Anterior cingulate cortex (tissue), 58 donors: ENCODE data around the gene SEMA3B.
A peak's percentile ranks its signal among the peaks of the same experiment; 100 is the strongest.

ENCODE experiments used
- DNase-seq, 58 donors: peaks; one replicate each; lab custom pipeline; 2025; lab: John Stamatoyannopoulos, UW

Gene SEMA3B

GRCh38 chr3:50288387-50289007 lies 19.6 kb downstream of the SEMA3B start:
- DNase-seq, result no peak

DNA sequence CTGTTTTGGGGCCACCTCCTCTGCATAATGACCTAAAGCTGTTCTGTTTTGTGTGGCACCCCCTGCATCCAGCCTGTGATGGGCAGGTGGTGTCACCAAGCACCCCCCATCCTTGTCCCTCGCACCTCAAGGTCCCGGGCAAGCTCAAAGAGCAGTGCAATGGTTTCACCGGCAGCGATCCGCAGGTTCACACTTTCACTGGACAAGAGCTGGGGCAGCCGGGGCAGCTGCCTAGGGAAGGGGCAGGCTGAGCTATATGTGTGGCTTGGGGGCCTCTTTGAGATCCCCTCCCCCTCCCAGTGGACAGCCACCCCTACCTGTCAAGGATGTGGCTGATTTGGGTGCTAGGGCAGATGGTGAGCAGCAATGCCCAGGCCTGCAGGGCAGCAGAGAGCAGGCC lies 20.2 kb downstream of the SEMA3B start:
- no peak for DNase-seq

DNA sequence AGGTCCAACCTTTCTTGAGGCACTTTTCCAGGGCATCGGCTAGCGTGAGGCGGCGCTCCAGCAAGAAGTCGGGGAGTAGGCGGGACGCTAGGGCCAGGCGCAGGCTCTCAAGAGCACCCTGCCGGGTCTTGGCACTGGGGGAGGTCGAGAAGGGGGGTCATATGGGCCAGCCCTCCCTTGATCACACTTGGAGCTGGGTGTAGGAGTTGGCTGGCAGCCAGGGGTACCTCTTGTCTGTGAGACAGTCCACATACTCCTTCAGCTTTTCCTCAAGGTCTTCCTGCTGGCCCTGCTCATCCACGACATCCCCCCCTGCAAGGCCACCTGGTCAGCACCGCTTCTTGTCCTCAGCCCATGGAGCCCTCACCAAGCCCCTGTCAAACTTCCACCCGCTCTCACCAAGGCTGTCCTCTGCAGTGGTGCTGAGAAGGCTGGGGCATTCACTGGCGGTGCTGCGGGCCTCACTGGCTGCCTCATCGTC lies 21.3 kb downstream of the SEMA3B start:
- no peak for DNase-seq

- DNase-seq, result peak; percentile 75 to 99 (median 97)
These were observed 23.5 kb downstream of the SEMA3B start, which contains the start of gene IFRD2 for GRCh38 chr3:50292159-50293078. TSS of gene IFRD2 (minus strand) at chr3:50292429. CDS start at chr3:50292274, 155 bp downstream.

- no peak for DNase-seq
These were observed 24.3 kb downstream of the SEMA3B start for GRCh38 chr3:50293079-50293801.

DNA sequence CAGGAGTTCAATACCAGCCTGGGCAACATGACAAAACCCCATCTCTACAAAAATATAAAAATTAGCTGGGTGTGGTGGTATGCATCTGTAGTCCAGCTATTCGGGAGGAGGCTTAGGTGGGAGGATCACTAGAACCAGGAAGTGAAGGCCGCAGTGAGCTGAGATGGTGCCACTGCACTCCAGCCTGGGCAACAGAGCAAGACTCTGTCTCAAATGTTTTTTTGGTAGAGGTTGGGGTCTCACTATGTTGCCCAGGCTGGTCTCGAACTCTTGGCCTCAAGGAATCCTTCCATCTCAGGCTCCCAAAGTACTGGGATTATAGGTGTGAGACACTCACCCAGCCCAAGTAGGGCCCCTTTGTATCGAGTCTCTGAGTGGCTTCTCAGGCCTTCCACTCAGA lies 25.1 kb downstream of the SEMA3B start:
- DNase-seq, result no peak

DNA sequence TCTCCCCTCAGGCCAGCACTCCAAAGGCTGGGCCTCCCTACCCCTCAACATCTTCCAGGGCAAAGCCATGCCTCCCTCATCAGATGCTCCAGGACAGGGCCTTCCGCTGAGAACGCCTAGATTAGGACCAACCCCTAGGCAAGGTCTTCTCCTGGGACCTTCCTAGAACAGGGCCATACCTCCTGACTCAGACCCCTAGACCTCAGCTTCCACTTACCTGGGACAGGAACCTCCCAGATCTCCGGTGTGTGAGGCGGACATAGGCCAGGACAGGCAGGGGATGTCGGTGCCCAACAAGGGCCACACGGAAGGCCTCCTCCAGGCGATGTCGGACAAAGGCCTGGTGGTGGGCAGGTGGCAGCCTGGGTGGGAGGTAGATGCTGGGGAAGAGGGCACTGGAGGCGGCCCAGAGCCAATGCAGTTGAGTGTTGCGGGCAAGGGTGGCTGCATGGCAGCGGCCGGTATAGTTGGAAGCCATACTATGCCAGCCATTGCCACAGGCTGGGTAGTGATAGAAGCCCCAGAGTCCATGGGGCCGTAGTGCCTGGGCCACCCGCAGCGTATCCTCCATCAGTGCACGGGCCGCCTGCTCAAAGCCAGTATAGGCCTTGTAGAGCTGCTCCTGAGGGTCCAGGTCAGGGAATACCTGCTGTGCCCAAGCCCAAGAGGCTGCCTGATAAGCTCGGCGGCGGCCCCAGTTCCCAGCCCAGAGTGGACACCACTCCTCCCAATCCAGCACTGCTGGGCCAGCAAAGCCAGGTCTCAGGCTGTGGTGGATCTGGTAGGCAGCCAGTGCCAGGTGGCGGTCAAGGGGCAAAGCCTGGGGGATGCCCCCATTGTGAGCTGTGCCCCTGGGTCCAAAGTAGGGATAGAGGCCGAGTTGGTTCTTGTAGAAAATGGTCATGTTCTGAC lies 25.8 kb downstream of the SEMA3B start:
- no peak for DNase-seq

- no peak for DNase-seq
These were observed 26.8 kb downstream of the SEMA3B start for GRCh38 chr3:50295553-50296431.

DNA sequence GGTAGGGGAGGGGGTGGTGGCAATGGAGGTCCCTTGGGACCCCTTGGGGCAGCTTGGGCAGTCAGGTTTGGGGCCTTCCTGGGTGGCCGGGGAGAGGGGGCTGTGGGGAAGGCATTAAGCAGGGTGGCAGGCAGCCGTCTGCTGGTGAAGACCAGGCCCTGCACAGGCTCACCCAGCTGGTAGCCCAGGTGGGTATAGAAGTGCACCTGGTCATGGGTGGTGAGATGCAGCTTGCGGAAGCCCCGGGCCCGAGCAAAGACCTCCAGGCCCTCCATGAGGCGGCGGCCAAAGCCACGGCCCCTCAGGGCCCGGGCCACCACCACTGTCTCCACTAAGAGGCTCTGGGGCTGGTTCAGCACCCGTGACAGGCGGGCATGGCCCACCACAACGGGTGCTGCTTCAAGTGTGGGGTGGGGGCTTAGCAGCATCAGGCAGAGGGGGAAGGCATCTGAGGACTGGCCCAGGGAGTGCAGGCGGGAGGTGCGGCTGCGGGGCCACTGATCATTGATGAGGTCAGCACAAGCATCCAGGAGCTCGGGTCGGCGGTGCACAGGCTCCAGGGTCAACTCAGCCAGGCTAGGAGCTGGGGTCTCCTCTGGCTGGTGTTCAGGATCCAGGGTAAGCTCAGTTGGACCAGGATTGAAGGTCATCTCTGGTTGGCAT lies 27.9 kb downstream of the SEMA3B start:
- DNase-seq, result no peak

- DNase-seq, result no peak
These were observed 28.4 kb downstream of the SEMA3B start for GRCh38 chr3:50297384-50297775.

DNA sequence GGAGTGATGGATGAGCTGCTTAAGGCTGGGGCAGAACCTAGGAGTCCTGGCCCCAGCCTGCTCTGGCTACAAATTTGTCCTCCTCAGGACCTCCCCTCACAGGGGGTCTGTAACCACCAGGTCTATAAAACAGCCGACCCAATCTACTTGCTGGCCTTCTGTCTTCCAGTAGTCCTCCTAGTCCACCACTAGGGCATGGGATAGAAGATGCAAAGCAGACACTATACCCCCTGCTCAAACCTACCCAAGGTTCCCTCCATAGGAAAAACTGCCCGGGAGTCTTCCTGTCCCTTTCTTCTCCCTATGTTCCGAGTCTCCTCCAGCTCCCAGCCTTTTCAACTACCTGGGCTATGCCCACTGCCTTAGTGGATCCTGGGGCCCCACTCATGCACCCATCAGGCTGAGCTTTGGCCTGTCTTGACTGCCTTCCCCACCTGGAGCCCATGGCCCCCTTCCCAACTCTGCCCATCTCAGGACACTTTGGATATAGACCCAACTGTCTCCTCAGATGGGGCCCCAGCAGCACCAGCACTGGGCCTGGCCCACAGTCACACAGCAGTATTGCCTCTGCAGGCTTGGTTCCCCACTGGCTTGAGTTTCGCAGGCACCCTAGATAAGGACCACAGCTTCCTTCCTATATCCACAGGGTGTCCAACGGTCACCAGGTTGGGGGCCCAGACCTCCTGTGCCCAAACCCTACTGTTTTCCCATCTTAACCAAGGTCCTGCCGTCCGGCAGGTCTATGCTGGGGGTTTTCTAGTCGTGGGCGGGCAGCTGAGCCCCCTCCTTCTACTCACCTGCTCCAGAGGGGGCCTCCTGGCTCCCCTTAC lies 29.2 kb downstream of the SEMA3B start:
- no peak for DNase-seq

DNA sequence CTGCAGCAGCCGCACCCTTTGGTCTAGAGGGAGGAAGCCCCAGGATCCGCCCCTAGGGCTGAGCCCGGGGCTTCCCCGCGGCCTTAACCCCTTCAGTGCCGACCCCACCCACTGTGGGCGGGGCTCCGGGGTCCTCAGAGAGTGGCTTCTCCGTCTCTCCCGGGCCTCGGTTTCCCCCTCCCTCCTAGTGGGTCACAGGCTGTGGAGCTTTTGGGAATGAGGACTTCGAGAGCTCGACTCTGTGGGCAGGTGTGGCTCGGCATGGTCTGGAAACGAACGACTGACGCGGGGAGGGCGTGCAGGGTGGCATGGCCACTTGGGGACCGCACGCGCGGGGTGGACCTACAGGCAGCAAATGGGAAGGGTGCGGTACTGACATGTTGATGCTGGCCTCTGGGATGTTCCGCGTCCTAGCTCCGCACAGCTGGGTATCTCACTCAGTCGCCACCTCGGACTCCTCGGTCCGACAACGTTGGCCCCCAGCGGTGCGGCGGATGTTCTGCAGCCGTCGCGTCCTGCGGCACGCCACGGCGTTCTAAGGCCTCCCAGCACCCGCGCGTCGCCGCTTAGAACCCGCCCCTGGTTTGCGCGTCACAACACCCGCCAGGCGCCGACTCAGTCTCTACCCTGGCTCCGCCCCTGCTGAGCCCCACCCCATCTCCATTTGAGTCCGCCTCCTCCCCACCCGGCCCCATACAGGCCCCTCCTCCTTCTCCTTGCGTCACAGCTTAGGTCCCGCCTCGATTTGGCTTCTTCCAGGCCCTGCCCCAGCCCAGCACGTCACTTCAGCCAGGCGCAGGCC lies 30.1 kb downstream of the SEMA3B start, which contains the start of the genes HYAL3 and NAA80:
TSS of gene HYAL3 (minus strand) at position 570 of the 802 bp plus-strand sequence. CDS start 3,803 bp downstream, outside the sequence.
TSS of gene NAA80 (minus strand) at position 570 of the 802 bp plus-strand sequence. CDS start 1,942 bp downstream, outside the sequence.
- DNase-seq, result peak; percentile 84 to 100 (median 99)

DNA sequence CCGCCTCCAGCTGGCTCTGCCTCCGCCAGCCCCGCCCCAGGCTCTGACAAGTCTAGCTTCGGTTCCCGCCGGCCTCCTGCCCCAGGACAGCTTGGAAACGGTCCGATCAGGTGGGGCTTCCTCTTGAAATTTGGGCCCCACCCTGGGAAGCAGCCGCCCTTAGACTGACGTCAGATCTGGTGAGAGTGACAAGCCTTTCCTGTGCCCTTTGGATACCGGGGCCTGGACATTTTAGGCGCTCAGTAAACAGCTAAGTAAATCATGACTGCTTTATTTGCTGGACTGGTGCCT lies 30.6 kb downstream of the SEMA3B start:
- DNase-seq, result no peak

GRCh38 chr3:50299929-50300680 lies 31.2 kb downstream of the SEMA3B start:
- peak in 32 of 58 donors; percentile 30 to 84 (median 68) for DNase-seq

- DNase-seq, result no peak
These were observed 31.8 kb downstream of the SEMA3B start for GRCh38 chr3:50300681-50301254.
